GM10248 (cell line): ENCODE measurements around the gene PTCD1.
"Not testable (repeated sequence)": the region's sequence is repeated elsewhere in the genome, so short reads cannot be mapped to it uniquely, and the experiment has no call there.

Experiments
- CTCF ChIA-PET: fragments of 300-600 bp; sonication (Branson Sonifier 250); formaldehyde crosslinking; extraction: SDS; loops from one replicate; lab custom pipeline; 2021; ENCODE audit warnings: antibody characterized with exemption; lab: Yijun Ruan, JAX
- POLR2A ChIA-PET: fragments of 350-650 bp; sonication (Branson Sonifier 250); formaldehyde crosslinking; extraction: SDS; loops from one replicate; lab custom pipeline; 2020; ENCODE audit warnings: antibody characterized with exemption; lab: Yijun Ruan, JAX
- DNase-seq: peaks from one replicate; pipeline ENCODE4 v3.0.0; 2012; ENCODE audit errors: extremely low spot score
- CTCF ChIP-seq: IDR thresholded peaks from 2 replicates; pipeline ENCODE4 v1.5.1; 2012; ENCODE audit warnings: mild to moderate bottlenecking, low read depth; ENCODE audit errors: extremely low read depth, missing control alignments, control extremely low read depth

Gene PTCD1

GRCh38 chr7:99381664-99382075, 56.9 kb downstream of the PTCD1 start:
- POLR2A ChIA-PET, result no interaction called here
- TF ChIP-seq CTCF, result no peak
- CTCF ChIA-PET, result no interaction called here
- DNase-seq, result no peak

- ChIA-PET CTCF (interaction anchor here (0.9 kb wide), 1 partner anchor 26 kb away, joined by 4 read pairs; no protein-coding TSS in a partner anchor), POLR2A (interaction anchor here (0.6 kb wide), 1 partner anchor 28 kb away, joined by 4 read pairs; the partner anchor contains the start of genes BUD31 and PDAP1)
- DNase-seq, result peak; percentile 83
- no peak for TF ChIP-seq CTCF
Observed at GRCh38 chr7:99380823-99381663, 57.6 kb downstream of the PTCD1 start.

GRCh38 chr7:99380032-99380822, 58.4 kb downstream of the PTCD1 start:
- TF ChIP-seq CTCF, result no peak
- peak; percentile 78 for DNase-seq
- ChIA-PET POLR2A (interaction anchor here (0.6 kb wide), 1 partner anchor 29 kb away, joined by 4 read pairs; the partner anchor contains the start of genes BUD31 and PDAP1), CTCF (interaction anchor here (0.9 to 1.0 kb wide), 2 partner anchors 14 to 27 kb away, joined by 3 to 4 read pairs; no protein-coding TSS in a partner anchor)

- CTCF ChIA-PET, result interaction anchor here (0.9 to 1.0 kb wide), 2 partner anchors 15 to 21 kb away, joined by 3 read pairs; no protein-coding TSS in a partner anchor
- DNase-seq, result not testable (repeated sequence)
- POLR2A ChIA-PET, result interaction anchor here (0.7 to 1.9 kb wide), 2 partner anchors 29 to 111 kb away, joined by 4 to 5 read pairs; partner anchors contain the start of genes BUD31 and PDAP1
Observed at GRCh38 chr7:99379693-99380031, 58.9 kb downstream of the PTCD1 start.

- ChIA-PET POLR2A (interaction anchor here (0.7 to 1.9 kb wide), 2 partner anchors 30 to 111 kb away, joined by 4 to 5 read pairs; partner anchors contain the start of genes BUD31 and PDAP1), CTCF (interaction anchor here (0.9 to 1.0 kb wide), 2 partner anchors 15 to 21 kb away, joined by 3 read pairs; no protein-coding TSS in a partner anchor)
- no peak for DNase-seq
- TF ChIP-seq CTCF, result no peak
Observed at GRCh38 chr7:99379043-99379577, 59.5 kb downstream of the PTCD1 start.

GRCh38 chr7:99375070-99375807, 63.4 kb downstream of the PTCD1 start:
- no peak for TF ChIP-seq CTCF
- peak; percentile 81 for DNase-seq
- CTCF ChIA-PET, result interaction anchor here (1.5 kb wide), 1 partner anchor 12 kb away, joined by 4 read pairs; no protein-coding TSS in a partner anchor
- POLR2A ChIA-PET, result interaction anchor here (0.6 to 0.9 kb wide), 3 partner anchors 27 to 34 kb away, joined by 3 to 11 read pairs (median 7); partner anchors contain the start of genes BUD31 and PDAP1
